Body of pancreas (tissue), 4 donors: ENCODE data around the gene CENPW.

Source experiments
- CTCF ChIP-seq, 7 experiments: fragments of 450-650 bp in 4 of 7; fragments of 200-600 bp in 3 of 7; sonication (generic) in 3 of 7; IDR thresholded peaks; one replicate each; pipeline ENCODE4 v1.5.1; 2016 to 2019; ENCODE audit warnings: antibody characterized with exemption in 7 of 7
- POLR2A ChIP-seq, 3 donors: fragments of 450-650 bp; IDR thresholded peaks; one replicate each; pipeline ENCODE4 v1.6.1; 2016; ENCODE audit warnings: antibody characterized with exemption in 3 of 3, mild to moderate bottlenecking in 2 of 3

DNA sequence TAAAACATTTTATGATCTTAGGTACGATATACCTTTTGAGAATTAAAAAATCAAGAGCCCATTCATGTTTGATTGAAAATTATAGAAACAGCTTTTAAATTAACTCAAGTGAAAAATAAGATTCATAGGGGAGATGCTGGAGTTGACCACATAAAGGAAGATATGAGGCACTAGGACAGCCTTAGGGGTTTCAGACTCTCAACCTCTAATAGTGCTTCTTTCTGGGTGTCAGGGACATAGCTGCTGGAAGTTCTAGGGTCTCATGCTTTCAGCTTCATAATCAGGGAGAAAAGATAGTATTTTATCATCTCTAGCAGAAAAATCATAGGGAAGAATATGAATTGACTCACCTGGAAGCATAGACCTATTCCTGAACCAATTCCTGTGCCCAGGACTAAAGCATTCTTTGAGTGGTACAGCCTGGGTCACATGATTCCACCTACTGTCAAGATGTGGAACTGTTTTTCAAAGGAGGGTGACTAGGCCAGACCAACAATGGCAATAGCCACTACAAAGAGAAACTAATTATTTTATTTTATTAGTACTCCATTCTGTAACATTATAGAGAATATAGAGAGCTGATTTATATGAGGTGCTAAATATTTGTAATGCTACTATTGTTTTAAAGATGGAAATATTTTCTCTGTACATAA, 27.8 kb upstream of the CENPW start:
- no peak for TF ChIP-seq CTCF (IDR thresholded peaks at IDR 0.05)
- TF ChIP-seq POLR2A (IDR thresholded peaks at IDR 0.05): no peak
